GM12873 (cell line): ENCODE results near the gene RNU11.

Source experiments
- CTCF ChIP-seq: IDR thresholded peaks from 2 replicates; pipeline ENCODE4 v1.5.1; 2012; ENCODE audit warnings: low read depth, mild to moderate bottlenecking, moderate library complexity, low read length, control low read depth; ENCODE audit not compliant: insufficient read depth; ENCODE audit errors: missing control alignments

The RNU11 gene

GRCh38 chr1:28648008-28648473 is 359 bp upstream of the RNU11 start:
- no peak for TF ChIP-seq CTCF

GRCh38 chr1:28653870-28654269 is 5.5 kb downstream of the RNU11 start:
- peak; percentile 35 for TF ChIP-seq CTCF

- TF ChIP-seq CTCF = no peak
These were observed 7.9 kb downstream of the RNU11 start for GRCh38 chr1:28656335-28656734.

- no peak for TF ChIP-seq CTCF
These were observed 15.6 kb downstream of the RNU11 start for GRCh38 chr1:28663871-28664470.

- TF ChIP-seq CTCF = no peak
These were observed 18.4 kb downstream of the RNU11 start for GRCh38 chr1:28666806-28667205.

GRCh38 chr1:28668191-28668955 is 20.0 kb downstream of the RNU11 start, which contains the start of gene GMEB1:
Gene GMEB1 (plus strand): TSS chr1:28668784. CDS start chr1:28683613, 14,829 bp downstream.
- TF ChIP-seq CTCF = no peak

GRCh38 chr1:28668956-28669723 is 20.7 kb downstream of the RNU11 start:
- TF ChIP-seq CTCF = no peak
